DND-41 (cell line): Measurements from ENCODE around the gene CCDC88A.

Experiments used
- EZH2 ChIP-seq: IDR thresholded peaks from 3 replicates; pipeline ENCODE4 v1.6.1; 2012; ENCODE audit warnings: borderline replicate concordance, low read depth, mild to moderate bottlenecking, moderate library complexity, low read length, inconsistent platforms; ENCODE audit not compliant: severe bottlenecking
- TF ChIP-seq, protein P1 (sequence below): IDR thresholded peaks from 2 replicates; pipeline ENCODE4 v1.5.1; 2012; ENCODE audit warnings: borderline replicate concordance, low read length, moderate library complexity, mild to moderate bottlenecking; ENCODE audit not compliant: poor library complexity, severe bottlenecking; ENCODE audit errors: extremely low read depth

- TF ChIP-seq, protein P1, sequence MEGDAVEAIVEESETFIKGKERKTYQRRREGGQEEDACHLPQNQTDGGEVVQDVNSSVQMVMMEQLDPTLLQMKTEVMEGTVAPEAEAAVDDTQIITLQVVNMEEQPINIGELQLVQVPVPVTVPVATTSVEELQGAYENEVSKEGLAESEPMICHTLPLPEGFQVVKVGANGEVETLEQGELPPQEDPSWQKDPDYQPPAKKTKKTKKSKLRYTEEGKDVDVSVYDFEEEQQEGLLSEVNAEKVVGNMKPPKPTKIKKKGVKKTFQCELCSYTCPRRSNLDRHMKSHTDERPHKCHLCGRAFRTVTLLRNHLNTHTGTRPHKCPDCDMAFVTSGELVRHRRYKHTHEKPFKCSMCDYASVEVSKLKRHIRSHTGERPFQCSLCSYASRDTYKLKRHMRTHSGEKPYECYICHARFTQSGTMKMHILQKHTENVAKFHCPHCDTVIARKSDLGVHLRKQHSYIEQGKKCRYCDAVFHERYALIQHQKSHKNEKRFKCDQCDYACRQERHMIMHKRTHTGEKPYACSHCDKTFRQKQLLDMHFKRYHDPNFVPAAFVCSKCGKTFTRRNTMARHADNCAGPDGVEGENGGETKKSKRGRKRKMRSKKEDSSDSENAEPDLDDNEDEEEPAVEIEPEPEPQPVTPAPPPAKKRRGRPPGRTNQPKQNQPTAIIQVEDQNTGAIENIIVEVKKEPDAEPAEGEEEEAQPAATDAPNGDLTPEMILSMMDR = no peak
- TF ChIP-seq EZH2 = no peak
These were observed 5.8 kb upstream of the CCDC88A start for GRCh38 chr2:55425431-55425831.
